ENCODE measurements around the gene DPEP2NB. TPM values are rescaled to one million over a fixed set of nuclear protein-coding genes. Genes with fewer than 3 reads are reported as not detected.

The DPEP2NB gene
- total RNA-seq, 1 donor from 2014 or later, result not detected

DNA sequence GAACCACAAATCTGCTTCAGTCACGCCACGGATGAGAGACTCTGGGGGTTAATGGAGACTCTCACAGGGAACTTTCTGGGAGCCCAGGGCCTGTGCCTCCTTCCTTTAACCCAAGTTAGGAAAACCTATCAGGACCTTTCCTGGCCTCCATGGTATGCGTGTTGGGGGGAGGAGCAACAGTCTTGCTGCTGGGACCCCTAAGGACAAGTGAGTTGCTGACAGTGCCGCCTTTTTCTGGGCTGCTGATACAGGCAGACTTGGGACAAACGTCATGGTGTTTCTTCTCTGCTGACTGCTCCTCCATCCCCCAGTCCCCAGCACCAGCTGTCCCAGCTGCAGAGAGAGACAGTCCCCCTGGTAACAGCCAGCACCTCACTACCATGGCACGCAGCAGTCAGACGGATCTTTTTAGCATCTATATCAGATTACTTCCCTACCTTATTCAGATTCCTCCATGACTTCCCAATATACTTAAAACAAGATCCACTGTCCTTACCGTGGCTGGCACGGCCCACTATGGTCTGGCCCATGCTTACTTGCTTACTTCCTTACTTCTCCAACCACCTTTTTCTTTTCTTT, 6.5 kb downstream of the DPEP2NB start:
- H4K20me1 ChIP-seq (ENCODE audit: insufficient read depth, low read length), result no peaks in the 10 kb centered on the region
- Mint-ChIP-seq H3K27ac (ENCODE audit: unreplicated experiment) (no peak overlapping the region), H3K27me3 (ENCODE audit: low read depth, unreplicated experiment) (peaks cover 7% of the 10 kb centered on the region), H3K9me3 (ENCODE audit: unreplicated experiment) (no peaks in the 10 kb centered on the region), H3K36me3 (ENCODE audit: low read depth, unreplicated experiment) (no peaks in the 10 kb centered on the region), H3K4me1 (ENCODE audit: low read depth, unreplicated experiment) (no peaks in the 10 kb centered on the region), H3K4me3 (ENCODE audit: unreplicated experiment) (no peak overlapping the region)
- H3K27me3 ChIP-seq (ENCODE audit: insufficient read depth, low read length), result no peaks in the 10 kb centered on the region
- no peak for DNase-seq (ENCODE audit: low read depth)
- no peaks in the 10 kb centered on the region for H3K36me3 ChIP-seq (ENCODE audit: insufficient read depth, low read length)
- no peak for FAIRE-seq
- H3K79me2 ChIP-seq (ENCODE audit: insufficient read depth, low read length), result no peaks in the 10 kb centered on the region
- no peak for TF ChIP-seq EZH2 (IDR thresholded peaks at IDR 0.05; ENCODE audit: insufficient read depth, low read length)
- TF ChIP-seq, protein P1, sequence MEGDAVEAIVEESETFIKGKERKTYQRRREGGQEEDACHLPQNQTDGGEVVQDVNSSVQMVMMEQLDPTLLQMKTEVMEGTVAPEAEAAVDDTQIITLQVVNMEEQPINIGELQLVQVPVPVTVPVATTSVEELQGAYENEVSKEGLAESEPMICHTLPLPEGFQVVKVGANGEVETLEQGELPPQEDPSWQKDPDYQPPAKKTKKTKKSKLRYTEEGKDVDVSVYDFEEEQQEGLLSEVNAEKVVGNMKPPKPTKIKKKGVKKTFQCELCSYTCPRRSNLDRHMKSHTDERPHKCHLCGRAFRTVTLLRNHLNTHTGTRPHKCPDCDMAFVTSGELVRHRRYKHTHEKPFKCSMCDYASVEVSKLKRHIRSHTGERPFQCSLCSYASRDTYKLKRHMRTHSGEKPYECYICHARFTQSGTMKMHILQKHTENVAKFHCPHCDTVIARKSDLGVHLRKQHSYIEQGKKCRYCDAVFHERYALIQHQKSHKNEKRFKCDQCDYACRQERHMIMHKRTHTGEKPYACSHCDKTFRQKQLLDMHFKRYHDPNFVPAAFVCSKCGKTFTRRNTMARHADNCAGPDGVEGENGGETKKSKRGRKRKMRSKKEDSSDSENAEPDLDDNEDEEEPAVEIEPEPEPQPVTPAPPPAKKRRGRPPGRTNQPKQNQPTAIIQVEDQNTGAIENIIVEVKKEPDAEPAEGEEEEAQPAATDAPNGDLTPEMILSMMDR (IDR thresholded peaks at IDR 0.05; ENCODE audit: insufficient read depth, low read depth, low read length), result no peak
- H3K27ac ChIP-seq (ENCODE audit: low read depth, low read length), result no peak overlapping the region
- no peaks in the 10 kb centered on the region for H3K4me1 ChIP-seq (ENCODE audit: insufficient read depth, low read length)
- H3K4me2 ChIP-seq (ENCODE audit: low read length), result no peak overlapping the region
- no peaks in the 10 kb centered on the region for H3K9me3 ChIP-seq (ENCODE audit: insufficient read depth, low read depth, low read length)
- no peak overlapping the region for H3K4me3 ChIP-seq (ENCODE audit: insufficient read depth, low read depth, low read length)
- no peak overlapping the region for H2AFZ ChIP-seq (ENCODE audit: low read depth, low read length)
- H3K9ac ChIP-seq (ENCODE audit: low read length), result no peak overlapping the region

DNA sequence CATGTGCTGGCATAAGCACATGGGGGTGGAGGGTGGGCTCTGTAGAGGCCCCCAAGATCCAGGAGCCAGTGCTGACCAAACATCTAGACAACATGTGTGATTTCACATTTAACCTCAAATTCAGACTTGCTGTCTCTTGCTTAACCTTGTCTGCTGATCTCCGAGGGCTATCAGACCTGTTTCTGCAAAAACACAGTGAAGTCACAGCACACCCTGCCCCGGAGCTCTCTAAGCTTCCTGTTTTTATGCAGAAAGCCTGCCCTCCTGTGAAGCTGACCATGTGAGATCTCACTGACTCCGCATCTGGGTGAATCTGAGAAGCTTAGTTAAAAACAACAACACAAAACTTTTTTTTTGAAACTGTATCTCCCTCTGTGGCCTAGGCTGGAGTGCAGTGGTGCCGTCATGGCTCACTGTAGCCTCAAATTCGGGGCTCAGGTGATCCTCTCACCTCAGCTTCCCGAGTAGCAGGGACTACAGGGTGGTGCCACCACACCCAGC, 9.9 kb downstream of the DPEP2NB start:
- no peaks in the 10 kb centered on the region for H3K9me3 Mint-ChIP-seq (ENCODE audit: unreplicated experiment)
- no peak overlapping the region for H2AFZ ChIP-seq (ENCODE audit: low read depth, low read length)
- H3K9ac ChIP-seq (ENCODE audit: low read length), result no peak overlapping the region

DNA sequence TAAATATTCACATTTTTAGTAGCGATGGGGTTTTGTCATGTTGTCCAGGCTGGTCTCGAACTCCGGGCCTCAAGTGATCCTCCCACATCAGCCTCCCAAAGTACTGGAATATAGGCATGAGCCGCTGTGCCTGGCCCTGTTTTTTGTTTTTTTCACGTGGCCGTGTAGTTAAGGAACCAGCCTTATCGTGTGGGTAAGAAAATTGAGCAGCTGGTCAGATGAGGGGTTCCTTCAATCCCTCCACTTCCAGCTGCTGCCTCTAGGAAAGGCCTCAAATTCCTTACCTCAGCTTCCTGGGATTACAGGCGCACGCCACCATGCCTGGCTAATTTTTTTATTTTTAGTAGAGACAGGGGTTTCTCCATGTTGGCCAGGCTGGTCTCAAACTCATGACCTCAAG, 10.5 kb downstream of the DPEP2NB start:
- Histone ChIP-seq H3K9ac (ENCODE audit: low read length) (no peak overlapping the region), H3K36me3 (ENCODE audit: insufficient read depth, low read length) (no peaks in the 10 kb centered on the region), H3K27ac (ENCODE audit: low read depth, low read length) (no peak overlapping the region), H4K20me1 (ENCODE audit: insufficient read depth, low read length) (no peaks in the 10 kb centered on the region), H3K4me2 (ENCODE audit: low read length) (no peak overlapping the region), H3K4me1 (ENCODE audit: insufficient read depth, low read length) (no peaks in the 10 kb centered on the region), H3K27me3 (ENCODE audit: insufficient read depth, low read length) (no peaks in the 10 kb centered on the region), H3K4me3 (ENCODE audit: insufficient read depth, low read depth, low read length) (no peak overlapping the region), H2AFZ (ENCODE audit: low read depth, low read length) (no peak overlapping the region), H3K79me2 (ENCODE audit: insufficient read depth, low read length) (no peaks in the 10 kb centered on the region), H3K9me3 (ENCODE audit: insufficient read depth, low read depth, low read length) (no peaks in the 10 kb centered on the region)
- Mint-ChIP-seq H3K4me1 (ENCODE audit: low read depth, unreplicated experiment) (peaks cover 2% of the 10 kb centered on the region), H3K9me3 (ENCODE audit: unreplicated experiment) (no peaks in the 10 kb centered on the region), H3K4me3 (ENCODE audit: unreplicated experiment) (no peak overlapping the region), H3K27ac (ENCODE audit: unreplicated experiment) (no peak overlapping the region), H3K27me3 (ENCODE audit: low read depth, unreplicated experiment) (peaks cover 7% of the 10 kb centered on the region), H3K36me3 (ENCODE audit: low read depth, unreplicated experiment) (no peaks in the 10 kb centered on the region)
- FAIRE-seq, result no peak
- no peak for TF ChIP-seq EZH2 (IDR thresholded peaks at IDR 0.05; ENCODE audit: insufficient read depth, low read length)
- TF ChIP-seq, protein P1 (IDR thresholded peaks at IDR 0.05; ENCODE audit: insufficient read depth, low read depth, low read length), result no peak
- DNase-seq (ENCODE audit: low read depth), result no peak

More for the DNA sequence above, 9.9 kb downstream of the DPEP2NB start:
- Mint-ChIP-seq H3K27ac (ENCODE audit: unreplicated experiment) (no peak overlapping the region), H3K36me3 (ENCODE audit: low read depth, unreplicated experiment) (no peaks in the 10 kb centered on the region), H3K27me3 (ENCODE audit: low read depth, unreplicated experiment) (peaks cover 7% of the 10 kb centered on the region), H3K4me3 (ENCODE audit: unreplicated experiment) (no peak overlapping the region), H3K4me1 (ENCODE audit: low read depth, unreplicated experiment) (no peaks in the 10 kb centered on the region)
- Histone ChIP-seq H3K79me2 (ENCODE audit: insufficient read depth, low read length) (no peaks in the 10 kb centered on the region), H3K4me3 (ENCODE audit: insufficient read depth, low read depth, low read length) (no peak overlapping the region), H3K4me2 (ENCODE audit: low read length) (no peak overlapping the region), H3K36me3 (ENCODE audit: insufficient read depth, low read length) (no peaks in the 10 kb centered on the region), H3K27me3 (ENCODE audit: insufficient read depth, low read length) (no peaks in the 10 kb centered on the region), H3K4me1 (ENCODE audit: insufficient read depth, low read length) (no peaks in the 10 kb centered on the region), H3K27ac (ENCODE audit: low read depth, low read length) (no peak overlapping the region), H4K20me1 (ENCODE audit: insufficient read depth, low read length) (no peaks in the 10 kb centered on the region), H3K9me3 (ENCODE audit: insufficient read depth, low read depth, low read length) (no peaks in the 10 kb centered on the region)
- no peak for FAIRE-seq
- DNase-seq (ENCODE audit: low read depth), result no peak
- TF ChIP-seq EZH2 (IDR thresholded peaks at IDR 0.05; ENCODE audit: insufficient read depth, low read length), result no peak
- TF ChIP-seq, protein P1 (IDR thresholded peaks at IDR 0.05; ENCODE audit: insufficient read depth, low read depth, low read length), result no peak
